SK-N-SH treated with all-trans-retinoic acid at 6 μM for 48 hours (cell line): ENCODE results near the gene CEP250.

Experiments used
- ATAC-seq: fragments of 200-7000 bp; cut with Tn5 transposase; 3 replicates; pipeline ENCODE4 v1.9.1; 2020; ENCODE audit warnings: mild to moderate bottlenecking, moderate library complexity
- ARNTL ChIP-seq: fragments of 450-650 bp; formaldehyde crosslinking; IDR thresholded peaks from 2 replicates; pipeline ENCODE4 v1.5.0; 2020; ENCODE audit warnings: low read depth, mild to moderate bottlenecking, moderate library complexity, borderline replicate concordance
- BACH2 ChIP-seq: fragments of 250-450 bp; sonication (Bioruptor Pico); IDR thresholded peaks from 2 replicates; pipeline ENCODE4 v1.9.0; 2021; ENCODE audit warnings: mild to moderate bottlenecking, borderline replicate concordance
- CSDC2 ChIP-seq: fragments of 250-450 bp; sonication (Bioruptor Pico); IDR thresholded peaks from 2 replicates; pipeline ENCODE4 v1.5.0; 2020; ENCODE audit warnings: mild to moderate bottlenecking, moderate library complexity
- ESRRG ChIP-seq: fragments of 250-450 bp; sonication (Bioruptor Pico); IDR thresholded peaks from 2 replicates; pipeline ENCODE4 v1.6.1; 2021; ENCODE audit warnings: mild to moderate bottlenecking
- GLIS3 ChIP-seq: fragments of 250-450 bp; sonication (Bioruptor Pico); IDR thresholded peaks from 2 replicates; pipeline ENCODE4 v1.5.0; 2020; ENCODE audit warnings: mild to moderate bottlenecking, moderate library complexity
- ISL1 ChIP-seq: fragments of 250-450 bp; sonication (Bioruptor Pico); IDR thresholded peaks from 2 replicates; pipeline ENCODE4 v2.1.2; 2022; ENCODE audit warnings: mild to moderate bottlenecking, moderate library complexity
- OSR1 ChIP-seq: fragments of 250-450 bp; sonication (Bioruptor Pico); IDR thresholded peaks from 2 replicates; pipeline ENCODE4 v1.8.0; 2022; ENCODE audit warnings: moderate library complexity, mild to moderate bottlenecking, inconsistent platforms
- RARB ChIP-seq: fragments of 250-450 bp; sonication (Bioruptor Pico); IDR thresholded peaks from 2 replicates; pipeline ENCODE4 v1.8.0; 2021; ENCODE audit warnings: mild to moderate bottlenecking, moderate library complexity
- SNAI2 ChIP-seq: fragments of 250-450 bp; sonication (Bioruptor Pico); IDR thresholded peaks from 2 replicates; pipeline ENCODE4 v1.5.0; 2020; ENCODE audit warnings: mild to moderate bottlenecking, moderate library complexity
- TCF4 ChIP-seq: fragments of 250-450 bp; sonication (Bioruptor Pico); IDR thresholded peaks from 2 replicates; pipeline ENCODE4 v1.8.0; 2021; ENCODE audit warnings: mild to moderate bottlenecking, moderate library complexity, borderline replicate concordance
- TOX ChIP-seq: fragments of 250-450 bp; sonication (Bioruptor Pico); IDR thresholded peaks from 2 replicates; pipeline ENCODE4 v1.8.0; 2021; ENCODE audit warnings: mild to moderate bottlenecking, moderate library complexity, borderline replicate concordance
- ZFP3 ChIP-seq: fragments of 250-450 bp; sonication (Bioruptor Pico); IDR thresholded peaks from 2 replicates; pipeline ENCODE4 v1.5.0; 2020; ENCODE audit warnings: mild to moderate bottlenecking, moderate library complexity
- ZFP30 ChIP-seq: fragments of 450-650 bp; formaldehyde crosslinking; IDR thresholded peaks from 2 replicates; pipeline ENCODE4 v1.5.0; 2022; ENCODE audit warnings: mild to moderate bottlenecking, moderate library complexity
- ZNF565 ChIP-seq: fragments of 450-650 bp; formaldehyde crosslinking; conservative IDR thresholded peaks from 2 replicates; pipeline ENCODE4 v1.5.0; 2020; ENCODE audit warnings: low read depth, mild to moderate bottlenecking, moderate library complexity
- ZNF70 ChIP-seq: fragments of 450-650 bp; formaldehyde crosslinking; IDR thresholded peaks from 2 replicates; pipeline ENCODE4 v1.5.0; 2020; ENCODE audit warnings: mild to moderate bottlenecking, moderate library complexity
- ZNF8 ChIP-seq: fragments of 450-650 bp; formaldehyde crosslinking; IDR thresholded peaks from 2 replicates; pipeline ENCODE4 v1.5.0; 2020; ENCODE audit warnings: mild to moderate bottlenecking, moderate library complexity
- TF ChIP-seq, protein P1 (sequence below): fragments of 250-450 bp; sonication (Bioruptor Pico); IDR thresholded peaks from 2 replicates; pipeline ENCODE4 v1.8.0; 2021; ENCODE audit warnings: low read depth, mild to moderate bottlenecking, moderate library complexity, borderline replicate concordance
- TF ChIP-seq, protein P2 (sequence below): fragments of 250-450 bp; sonication (Bioruptor Pico); IDR thresholded peaks from 2 replicates; pipeline ENCODE4 v1.5.1; 2021; ENCODE audit warnings: mild to moderate bottlenecking, moderate library complexity
- TF ChIP-seq, protein P3 (sequence below): fragments of 250-450 bp; sonication (Bioruptor Pico); IDR thresholded peaks from 2 replicates; pipeline ENCODE4 v1.8.0; 2020; ENCODE audit warnings: mild to moderate bottlenecking, moderate library complexity, borderline replicate concordance
- TF ChIP-seq, protein P4 (sequence below): fragments of 250-450 bp; sonication (Bioruptor Pico); IDR thresholded peaks from 2 replicates; pipeline ENCODE4 v1.5.1; 2020; ENCODE audit warnings: low read depth, mild to moderate bottlenecking, moderate library complexity

Gene CEP250

DNA sequence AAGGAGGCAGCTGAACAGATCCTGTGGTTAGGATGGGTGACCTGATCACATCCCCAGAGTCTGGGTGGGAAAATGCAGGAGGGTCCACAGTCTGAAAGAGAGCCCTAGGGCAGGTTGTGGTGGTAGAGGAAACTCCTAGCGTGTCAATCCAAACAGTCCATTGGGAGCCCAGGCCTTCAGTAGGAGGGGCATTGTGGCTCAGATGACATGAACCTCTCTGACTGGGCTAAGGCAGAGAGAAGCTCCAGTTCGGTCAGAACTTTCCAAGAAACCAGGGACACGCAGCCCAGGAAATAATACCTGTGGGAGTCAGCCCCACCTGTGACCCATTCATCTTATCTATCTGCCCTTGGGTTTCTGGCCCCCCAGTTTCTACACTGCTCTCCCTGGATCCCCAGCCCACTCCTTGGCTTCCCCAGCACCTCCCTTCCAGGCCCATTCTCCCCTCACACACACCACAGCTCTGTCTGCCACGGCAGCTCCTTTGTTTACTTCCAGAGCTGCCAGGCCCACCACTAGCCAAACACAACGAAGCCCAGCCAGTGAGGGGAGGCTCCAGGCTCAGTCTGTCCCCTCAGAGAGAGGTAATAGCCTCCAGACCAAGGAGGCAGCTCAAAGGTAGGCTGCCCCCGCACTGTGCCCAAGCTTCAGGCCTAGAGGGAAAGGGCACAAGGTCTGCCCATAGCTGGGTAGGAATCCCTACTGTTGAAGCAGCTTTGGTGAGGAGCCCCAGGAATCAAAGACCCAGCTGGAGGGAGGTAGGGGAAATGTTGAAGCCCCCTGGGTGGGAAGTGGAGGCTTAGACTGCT, 23.6 kb upstream of the CEP250 start:
- ATAC-seq: no peak; the same call in 2 of the 3 replicates
- TF ChIP-seq CSDC2 (CRISPR knock-in tag): no peak
- TF ChIP-seq TCF4 (CRISPR knock-in tag): no peak
- no peak for TF ChIP-seq BACH2 (CRISPR knock-in tag)
- no peak for TF ChIP-seq SNAI2 (CRISPR knock-in tag)
- TF ChIP-seq ZNF565 (CRISPR knock-in tag): no peak
- no peak for TF ChIP-seq RARB
- TF ChIP-seq GLIS3: no peak
- no peak for TF ChIP-seq ZFP30 (CRISPR knock-in tag)
- TF ChIP-seq, protein P1, sequence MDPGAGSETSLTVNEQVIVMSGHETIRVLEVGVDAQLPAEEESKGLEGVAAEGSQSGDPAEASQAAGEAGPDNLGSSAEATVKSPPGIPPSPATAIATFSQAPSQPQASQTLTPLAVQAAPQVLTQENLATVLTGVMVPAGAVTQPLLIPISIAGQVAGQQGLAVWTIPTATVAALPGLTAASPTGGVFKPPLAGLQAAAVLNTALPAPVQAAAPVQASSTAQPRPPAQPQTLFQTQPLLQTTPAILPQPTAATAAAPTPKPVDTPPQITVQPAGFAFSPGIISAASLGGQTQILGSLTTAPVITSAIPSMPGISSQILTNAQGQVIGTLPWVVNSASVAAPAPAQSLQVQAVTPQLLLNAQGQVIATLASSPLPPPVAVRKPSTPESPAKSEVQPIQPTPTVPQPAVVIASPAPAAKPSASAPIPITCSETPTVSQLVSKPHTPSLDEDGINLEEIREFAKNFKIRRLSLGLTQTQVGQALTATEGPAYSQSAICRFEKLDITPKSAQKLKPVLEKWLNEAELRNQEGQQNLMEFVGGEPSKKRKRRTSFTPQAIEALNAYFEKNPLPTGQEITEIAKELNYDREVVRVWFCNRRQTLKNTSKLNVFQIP (CRISPR knock-in tag): no peak
- TF ChIP-seq ZFP3 (CRISPR knock-in tag): no peak
- no peak for TF ChIP-seq ESRRG (CRISPR knock-in tag)
- TF ChIP-seq OSR1: no peak
- no peak for TF ChIP-seq ARNTL (CRISPR knock-in tag)
- no peak for TF ChIP-seq ZNF70 (CRISPR knock-in tag)

DNA sequence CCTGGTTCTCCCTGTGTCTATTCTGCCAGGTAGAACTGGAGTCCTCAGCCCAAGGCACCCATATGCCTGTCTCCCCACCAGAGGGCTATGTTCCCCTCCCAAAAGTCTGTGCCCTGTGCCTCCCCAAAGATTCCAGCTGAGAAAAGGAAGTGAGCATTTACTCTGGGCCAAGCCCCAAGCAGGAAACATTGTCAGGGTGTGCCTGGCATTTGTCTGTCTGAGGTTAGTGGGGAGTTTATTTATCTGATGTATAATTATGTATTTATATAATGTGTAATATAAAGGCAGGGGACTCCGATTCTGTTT, 23.0 kb upstream of the CEP250 start:
- TF ChIP-seq, protein P2, sequence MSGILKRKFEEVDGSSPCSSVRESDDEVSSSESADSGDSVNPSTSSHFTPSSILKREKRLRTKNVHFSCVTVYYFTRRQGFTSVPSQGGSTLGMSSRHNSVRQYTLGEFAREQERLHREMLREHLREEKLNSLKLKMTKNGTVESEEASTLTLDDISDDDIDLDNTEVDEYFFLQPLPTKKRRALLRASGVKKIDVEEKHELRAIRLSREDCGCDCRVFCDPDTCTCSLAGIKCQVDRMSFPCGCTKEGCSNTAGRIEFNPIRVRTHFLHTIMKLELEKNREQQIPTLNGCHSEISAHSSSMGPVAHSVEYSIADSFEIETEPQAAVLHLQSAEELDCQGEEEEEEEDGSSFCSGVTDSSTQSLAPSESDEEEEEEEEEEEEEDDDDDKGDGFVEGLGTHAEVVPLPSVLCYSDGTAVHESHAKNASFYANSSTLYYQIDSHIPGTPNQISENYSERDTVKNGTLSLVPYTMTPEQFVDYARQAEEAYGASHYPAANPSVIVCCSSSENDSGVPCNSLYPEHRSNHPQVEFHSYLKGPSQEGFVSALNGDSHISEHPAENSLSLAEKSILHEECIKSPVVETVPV: no peak
- TF ChIP-seq GLIS3: no peak
- TF ChIP-seq, protein P1 (CRISPR knock-in tag): no peak
- TF ChIP-seq, all 23 proteins: peak for 0
- ATAC-seq: no peak; the same call in 2 of the 3 replicates

DNA sequence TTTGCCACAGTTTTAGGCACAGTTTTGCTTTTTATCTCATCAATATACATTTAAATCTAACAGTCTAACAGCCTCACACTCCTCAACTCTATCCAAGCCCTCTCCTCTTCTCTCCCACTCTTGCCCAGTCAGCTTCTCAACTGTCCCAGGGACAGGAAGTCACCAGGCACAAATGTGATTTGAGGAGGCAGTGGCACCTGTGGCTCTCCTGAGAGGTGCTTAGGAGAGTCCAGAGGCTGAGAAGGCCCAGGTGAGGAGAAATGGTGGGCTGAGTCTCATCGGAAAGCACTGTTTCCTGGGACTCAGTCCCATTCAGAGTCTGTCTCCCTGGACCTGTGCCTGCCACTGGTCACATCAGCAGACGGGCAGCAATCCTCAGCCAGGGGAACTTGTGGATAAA, 22.1 kb upstream of the CEP250 start:
- no peak for ATAC-seq
- TF ChIP-seq, protein P3, sequence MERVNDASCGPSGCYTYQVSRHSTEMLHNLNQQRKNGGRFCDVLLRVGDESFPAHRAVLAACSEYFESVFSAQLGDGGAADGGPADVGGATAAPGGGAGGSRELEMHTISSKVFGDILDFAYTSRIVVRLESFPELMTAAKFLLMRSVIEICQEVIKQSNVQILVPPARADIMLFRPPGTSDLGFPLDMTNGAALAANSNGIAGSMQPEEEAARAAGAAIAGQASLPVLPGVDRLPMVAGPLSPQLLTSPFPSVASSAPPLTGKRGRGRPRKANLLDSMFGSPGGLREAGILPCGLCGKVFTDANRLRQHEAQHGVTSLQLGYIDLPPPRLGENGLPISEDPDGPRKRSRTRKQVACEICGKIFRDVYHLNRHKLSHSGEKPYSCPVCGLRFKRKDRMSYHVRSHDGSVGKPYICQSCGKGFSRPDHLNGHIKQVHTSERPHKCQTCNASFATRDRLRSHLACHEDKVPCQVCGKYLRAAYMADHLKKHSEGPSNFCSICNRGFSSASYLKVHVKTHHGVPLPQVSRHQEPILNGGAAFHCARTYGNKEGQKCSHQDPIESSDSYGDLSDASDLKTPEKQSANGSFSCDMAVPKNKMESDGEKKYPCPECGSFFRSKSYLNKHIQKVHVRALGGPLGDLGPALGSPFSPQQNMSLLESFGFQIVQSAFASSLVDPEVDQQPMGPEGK (CRISPR knock-in tag): no peak
- TF ChIP-seq, protein P1 (CRISPR knock-in tag): no peak
- TF ChIP-seq ZFP30 (CRISPR knock-in tag): no peak
- no peak for TF ChIP-seq CSDC2 (CRISPR knock-in tag)
- no peak for TF ChIP-seq ARNTL (CRISPR knock-in tag)
- TF ChIP-seq, protein P4, sequence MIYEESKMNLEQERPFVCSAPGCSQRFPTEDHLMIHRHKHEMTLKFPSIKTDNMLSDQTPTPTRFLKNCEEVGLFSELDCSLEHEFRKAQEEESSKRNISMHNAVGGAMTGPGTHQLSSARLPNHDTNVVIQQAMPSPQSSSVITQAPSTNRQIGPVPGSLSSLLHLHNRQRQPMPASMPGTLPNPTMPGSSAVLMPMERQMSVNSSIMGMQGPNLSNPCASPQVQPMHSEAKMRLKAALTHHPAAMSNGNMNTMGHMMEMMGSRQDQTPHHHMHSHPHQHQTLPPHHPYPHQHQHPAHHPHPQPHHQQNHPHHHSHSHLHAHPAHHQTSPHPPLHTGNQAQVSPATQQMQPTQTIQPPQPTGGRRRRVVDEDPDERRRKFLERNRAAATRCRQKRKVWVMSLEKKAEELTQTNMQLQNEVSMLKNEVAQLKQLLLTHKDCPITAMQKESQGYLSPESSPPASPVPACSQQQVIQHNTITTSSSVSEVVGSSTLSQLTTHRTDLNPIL (CRISPR knock-in tag): no peak
- no peak for TF ChIP-seq ZFP3 (CRISPR knock-in tag)
- TF ChIP-seq RARB: no peak
- TF ChIP-seq ISL1: no peak
- TF ChIP-seq GLIS3: no peak
- TF ChIP-seq TOX (CRISPR knock-in tag): no peak
- no peak for TF ChIP-seq ZNF70 (CRISPR knock-in tag)
- TF ChIP-seq OSR1: no peak
- TF ChIP-seq ZNF565 (CRISPR knock-in tag): no peak
- TF ChIP-seq, protein P2: no peak
- TF ChIP-seq ZNF8 (CRISPR knock-in tag): no peak
- TF ChIP-seq, all 23 proteins: peak for 0
